HepG2 (cell line): ENCODE data around the gene MSMO1. TPM values are rescaled to one million over a fixed set of nuclear protein-coding genes. Genes with fewer than 3 reads are reported as not detected.

ENCODE experiments used
- ATF7 ChIP-seq, 2 experiments: fragments of 450-650 bp in 1 of 2; sonication (generic) in 1 of 2; formaldehyde crosslinking in 1 of 2; IDR thresholded peaks; 2 replicates each; pipeline versions ENCODE4 v1.4.0 to v1.6.1; 2016 to 2020; ENCODE audit warnings: antibody characterized with exemption in 1 of 2, mild to moderate bottlenecking in 1 of 2, missing genetic modification reagents in 1 of 2
- CBX2 ChIP-seq, 2 experiments: fragments of 200-600 bp in 1 of 2; sonication (generic); formaldehyde crosslinking in 1 of 2; IDR thresholded peaks; 2 replicates each; pipeline versions ENCODE4 v1.7.0 to v1.8.1; 2018 to 2022; ENCODE audit warnings: low read depth in 2 of 2, low read length in 1 of 2, mild to moderate bottlenecking in 1 of 2, missing genetic modification reagents in 1 of 2
- DNMT3B ChIP-seq: conservative IDR thresholded peaks from 2 replicates; pipeline ENCODE4 v1.6.1; 2016; ENCODE audit warnings: missing biosample characterization, control low read depth
- FOXK1 ChIP-seq: sonication (generic); formaldehyde crosslinking; IDR thresholded peaks from 2 replicates; pipeline ENCODE4 v1.4.0; 2020; ENCODE audit warnings: low read depth, missing genetic modification reagents, borderline replicate concordance
- GABPB1 ChIP-seq: IDR thresholded peaks from 2 replicates; pipeline ENCODE4 v1.6.1; 2016; ENCODE audit warnings: mild to moderate bottlenecking, missing genetic modification reagents, moderate library complexity, missing compliant biosample characterization
- GLI4 ChIP-seq: sonication (generic); formaldehyde crosslinking; IDR thresholded peaks from 2 replicates; pipeline ENCODE4 v1.5.1; 2020; ENCODE audit warnings: missing genetic modification reagents, mild to moderate bottlenecking, moderate library complexity, borderline replicate concordance
- MIXL1 ChIP-seq: IDR thresholded peaks from 2 replicates; pipeline ENCODE4 v1.6.1; 2016
- PCBP1 ChIP-seq: fragments of 200-400 bp; formaldehyde crosslinking; IDR thresholded peaks from 2 replicates; pipeline ENCODE4 v1.6.1; 2017; ENCODE audit warnings: mild to moderate bottlenecking, low read depth, low read length, borderline replicate concordance
- PPARG ChIP-seq: conservative IDR thresholded peaks from 2 replicates; pipeline ENCODE4 v1.6.1; 2016; ENCODE audit warnings: missing biosample characterization, missing genetic modification reagents
- RARG ChIP-seq: sonication (generic); formaldehyde crosslinking; IDR thresholded peaks from 2 replicates; pipeline ENCODE4 v1.4.0; 2020; ENCODE audit warnings: low read depth, mild to moderate bottlenecking, missing genetic modification reagents
- SOX13 ChIP-seq, 3 experiments: fragments of 450-650 bp in 1 of 3; sonication (generic) in 1 of 3; formaldehyde crosslinking in 1 of 3; IDR thresholded peaks in 2 of 3; conservative IDR thresholded peaks in 1 of 3; 2 replicates each; pipeline versions ENCODE4 v1.5.0 to v1.6.1; 2016 to 2020; ENCODE audit warnings: antibody characterized with exemption in 1 of 3, mild to moderate bottlenecking in 1 of 3, missing compliant biosample characterization in 1 of 3, missing genetic modification reagents in 1 of 3, moderate library complexity in 1 of 3
- TBX3 ChIP-seq: fragments of 450-650 bp; IDR thresholded peaks from 2 replicates; pipeline ENCODE4 v1.6.1; 2017; ENCODE audit warnings: antibody characterized with exemption, mild to moderate bottlenecking, inconsistent platforms, borderline replicate concordance
- YEATS2 ChIP-seq: sonication (generic); formaldehyde crosslinking; IDR thresholded peaks from 2 replicates; pipeline ENCODE4 v1.4.0; 2020; ENCODE audit warnings: missing genetic modification reagents, borderline replicate concordance
- ZMYM2 ChIP-seq: sonication (generic); formaldehyde crosslinking; IDR thresholded peaks from 2 replicates; pipeline ENCODE4 v1.8.0; 2022; ENCODE audit warnings: mild to moderate bottlenecking, missing genetic modification reagents
- ZNF12 ChIP-seq: sonication (generic); formaldehyde crosslinking; IDR thresholded peaks from 2 replicates; pipeline ENCODE4 v1.5.0; 2020; ENCODE audit warnings: missing genetic modification reagents
- ZNF260 ChIP-seq: sonication (generic); formaldehyde crosslinking; IDR thresholded peaks from 2 replicates; pipeline ENCODE4 v1.4.0; 2020; ENCODE audit warnings: missing genetic modification reagents, low read depth, mild to moderate bottlenecking, borderline replicate concordance
- polyA plus RNA-seq, 8 experiments: library from polyadenylated mRNA; depleted of rRNA in 3 of 8; stranded (reverse) in 7 of 8; unstranded in 1 of 8; fragments of >200 nt; fragmentation: Illumina TruSeq in 4 of 8; extraction: Trizol in 4 of 8; gene quantifications; 2 replicates each; pipeline versions ENCODE4 v1.2.1 to v1.2.3, GENCODE V29; 2011 to 2016; ENCODE audit warnings: low read depth in 4 of 8, missing spikeins in 1 of 8, mixed read lengths in 1 of 8; ENCODE audit not compliant: insufficient read depth in 1 of 8
- total RNA-seq, 5 experiments: library from RNA; depleted of rRNA; stranded (reverse); fragments of >200 nt; fragmentation: Illumina TruSeq; extraction: Trizol; gene quantifications; 2 replicates each; pipeline ENCODE4 v1.2.3, GENCODE V29; 2016; ENCODE audit warnings: low read depth in 1 of 5
- TF ChIP-seq, protein P1 (sequence below): sonication (generic); formaldehyde crosslinking; IDR thresholded peaks from 2 replicates; pipeline ENCODE4 v1.5.1; 2020; ENCODE audit warnings: mild to moderate bottlenecking, missing genetic modification reagents, borderline replicate concordance
- TF ChIP-seq, protein P2 (sequence below): IDR thresholded peaks from 2 replicates; pipeline ENCODE4 v1.6.1; 2016; ENCODE audit warnings: missing genetic modification reagents, missing compliant biosample characterization
- TF ChIP-seq, protein P3 (sequence below): sonication (generic); formaldehyde crosslinking; IDR thresholded peaks from 2 replicates; pipeline ENCODE4 v1.5.1; 2020; ENCODE audit warnings: mild to moderate bottlenecking, missing genetic modification reagents, moderate library complexity

MSMO1 gene
- total and polyA plus RNA-seq, 2 of the 13 experiments (the other 11 are each of a cell fraction or from before 2014, with no cell fraction given) = 98.1 to 216 TPM

DNA sequence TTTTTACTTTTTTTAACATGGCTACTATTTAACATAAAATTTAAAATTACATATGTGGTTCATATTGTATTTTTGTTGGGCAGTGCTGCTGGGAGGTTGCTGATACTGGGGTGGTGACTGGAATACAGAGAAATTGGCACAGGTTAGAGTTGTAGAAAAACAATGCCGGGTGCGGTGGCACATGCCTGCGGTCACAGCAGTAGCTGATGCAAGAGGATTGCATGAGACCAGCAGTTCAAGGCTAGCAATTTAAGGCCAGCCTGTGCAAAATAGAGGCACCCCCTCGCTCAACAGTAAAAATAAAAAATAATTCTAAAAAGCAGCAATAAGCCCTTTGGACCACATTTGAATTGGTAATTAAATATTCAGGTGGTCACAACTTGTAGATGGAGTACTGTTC lies 39.6 kb downstream of the MSMO1 start (continued):
- no peak for TF ChIP-seq ATF7 (IDR thresholded peaks at IDR 0.05)
- TF ChIP-seq ATF7 (CRISPR knock-in tag; IDR thresholded peaks at IDR 0.05) = peak; percentile 45; the same call in 1 of the 2 replicates
- TF ChIP-seq PPARG (CRISPR knock-in tag) = 0 out of 2 replicates have a peak, but pooled peaks have one; percentile 17
- TF ChIP-seq PCBP1 = no peak
- peak; percentile 26; the same call in 1 of the 2 replicates for TF ChIP-seq GABPB1 (CRISPR knock-in tag)
- no peak for TF ChIP-seq ZNF260
- TF ChIP-seq FOXK1 (CRISPR knock-in tag) = peak; percentile 72; the same call in 1 of the 2 replicates
- TF ChIP-seq, protein P1, sequence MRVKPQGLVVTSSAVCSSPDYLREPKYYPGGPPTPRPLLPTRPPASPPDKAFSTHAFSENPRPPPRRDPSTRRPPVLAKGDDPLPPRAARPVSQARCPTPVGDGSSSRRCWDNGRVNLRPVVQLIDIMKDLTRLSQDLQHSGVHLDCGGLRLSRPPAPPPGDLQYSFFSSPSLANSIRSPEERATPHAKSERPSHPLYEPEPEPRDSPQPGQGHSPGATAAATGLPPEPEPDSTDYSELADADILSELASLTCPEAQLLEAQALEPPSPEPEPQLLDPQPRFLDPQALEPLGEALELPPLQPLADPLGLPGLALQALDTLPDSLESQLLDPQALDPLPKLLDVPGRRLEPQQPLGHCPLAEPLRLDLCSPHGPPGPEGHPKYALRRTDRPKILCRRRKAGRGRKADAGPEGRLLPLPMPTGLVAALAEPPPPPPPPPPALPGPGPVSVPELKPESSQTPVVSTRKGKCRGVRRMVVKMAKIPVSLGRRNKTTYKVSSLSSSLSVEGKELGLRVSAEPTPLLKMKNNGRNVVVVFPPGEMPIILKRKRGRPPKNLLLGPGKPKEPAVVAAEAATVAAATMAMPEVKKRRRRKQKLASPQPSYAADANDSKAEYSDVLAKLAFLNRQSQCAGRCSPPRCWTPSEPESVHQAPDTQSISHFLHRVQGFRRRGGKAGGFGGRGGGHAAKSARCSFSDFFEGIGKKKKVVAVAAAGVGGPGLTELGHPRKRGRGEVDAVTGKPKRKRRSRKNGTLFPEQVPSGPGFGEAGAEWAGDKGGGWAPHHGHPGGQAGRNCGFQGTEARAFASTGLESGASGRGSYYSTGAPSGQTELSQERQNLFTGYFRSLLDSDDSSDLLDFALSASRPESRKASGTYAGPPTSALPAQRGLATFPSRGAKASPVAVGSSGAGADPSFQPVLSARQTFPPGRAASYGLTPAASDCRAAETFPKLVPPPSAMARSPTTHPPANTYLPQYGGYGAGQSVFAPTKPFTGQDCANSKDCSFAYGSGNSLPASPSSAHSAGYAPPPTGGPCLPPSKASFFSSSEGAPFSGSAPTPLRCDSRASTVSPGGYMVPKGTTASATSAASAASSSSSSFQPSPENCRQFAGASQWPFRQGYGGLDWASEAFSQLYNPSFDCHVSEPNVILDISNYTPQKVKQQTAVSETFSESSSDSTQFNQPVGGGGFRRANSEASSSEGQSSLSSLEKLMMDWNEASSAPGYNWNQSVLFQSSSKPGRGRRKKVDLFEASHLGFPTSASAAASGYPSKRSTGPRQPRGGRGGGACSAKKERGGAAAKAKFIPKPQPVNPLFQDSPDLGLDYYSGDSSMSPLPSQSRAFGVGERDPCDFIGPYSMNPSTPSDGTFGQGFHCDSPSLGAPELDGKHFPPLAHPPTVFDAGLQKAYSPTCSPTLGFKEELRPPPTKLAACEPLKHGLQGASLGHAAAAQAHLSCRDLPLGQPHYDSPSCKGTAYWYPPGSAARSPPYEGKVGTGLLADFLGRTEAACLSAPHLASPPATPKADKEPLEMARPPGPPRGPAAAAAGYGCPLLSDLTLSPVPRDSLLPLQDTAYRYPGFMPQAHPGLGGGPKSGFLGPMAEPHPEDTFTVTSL (CRISPR knock-in tag) = peak; percentile 85
- TF ChIP-seq RARG (CRISPR knock-in tag) = no peak
- 0 out of 2 replicates have a peak, but pooled peaks have one; percentile 59 for TF ChIP-seq ZNF12 (CRISPR knock-in tag)
- TF ChIP-seq MIXL1 = peak; percentile 42; the same call in 1 of the 2 replicates
- no peak for TF ChIP-seq GLI4 (CRISPR knock-in tag)
- TF ChIP-seq TBX3 = no peak
- TF ChIP-seq SOX13 (IDR thresholded peaks at IDR 0.05) = peak; percentile 88
- peak in 1 of 2 experiments; percentile 96; a peak in 2 of 4 replicates for TF ChIP-seq SOX13 (CRISPR knock-in tag; conservative IDR thresholded peaks at IDR 0.05 in 1 of 2, IDR thresholded peaks at IDR 0.05 in 1 of 2)
- no peak for TF ChIP-seq DNMT3B (CRISPR knock-in tag)
- TF ChIP-seq, protein P2, sequence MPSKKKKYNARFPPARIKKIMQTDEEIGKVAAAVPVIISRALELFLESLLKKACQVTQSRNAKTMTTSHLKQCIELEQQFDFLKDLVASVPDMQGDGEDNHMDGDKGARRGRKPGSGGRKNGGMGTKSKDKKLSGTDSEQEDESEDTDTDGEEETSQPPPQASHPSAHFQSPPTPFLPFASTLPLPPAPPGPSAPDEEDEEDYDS (CRISPR knock-in tag) = no peak
- TF ChIP-seq CBX2 (IDR thresholded peaks at IDR 0.05; ENCODE audit: low read depth, low read length) = no peak
- no peak for TF ChIP-seq CBX2 (CRISPR knock-in tag; IDR thresholded peaks at IDR 0.05; ENCODE audit: low read depth)
- TF ChIP-seq, protein P3, sequence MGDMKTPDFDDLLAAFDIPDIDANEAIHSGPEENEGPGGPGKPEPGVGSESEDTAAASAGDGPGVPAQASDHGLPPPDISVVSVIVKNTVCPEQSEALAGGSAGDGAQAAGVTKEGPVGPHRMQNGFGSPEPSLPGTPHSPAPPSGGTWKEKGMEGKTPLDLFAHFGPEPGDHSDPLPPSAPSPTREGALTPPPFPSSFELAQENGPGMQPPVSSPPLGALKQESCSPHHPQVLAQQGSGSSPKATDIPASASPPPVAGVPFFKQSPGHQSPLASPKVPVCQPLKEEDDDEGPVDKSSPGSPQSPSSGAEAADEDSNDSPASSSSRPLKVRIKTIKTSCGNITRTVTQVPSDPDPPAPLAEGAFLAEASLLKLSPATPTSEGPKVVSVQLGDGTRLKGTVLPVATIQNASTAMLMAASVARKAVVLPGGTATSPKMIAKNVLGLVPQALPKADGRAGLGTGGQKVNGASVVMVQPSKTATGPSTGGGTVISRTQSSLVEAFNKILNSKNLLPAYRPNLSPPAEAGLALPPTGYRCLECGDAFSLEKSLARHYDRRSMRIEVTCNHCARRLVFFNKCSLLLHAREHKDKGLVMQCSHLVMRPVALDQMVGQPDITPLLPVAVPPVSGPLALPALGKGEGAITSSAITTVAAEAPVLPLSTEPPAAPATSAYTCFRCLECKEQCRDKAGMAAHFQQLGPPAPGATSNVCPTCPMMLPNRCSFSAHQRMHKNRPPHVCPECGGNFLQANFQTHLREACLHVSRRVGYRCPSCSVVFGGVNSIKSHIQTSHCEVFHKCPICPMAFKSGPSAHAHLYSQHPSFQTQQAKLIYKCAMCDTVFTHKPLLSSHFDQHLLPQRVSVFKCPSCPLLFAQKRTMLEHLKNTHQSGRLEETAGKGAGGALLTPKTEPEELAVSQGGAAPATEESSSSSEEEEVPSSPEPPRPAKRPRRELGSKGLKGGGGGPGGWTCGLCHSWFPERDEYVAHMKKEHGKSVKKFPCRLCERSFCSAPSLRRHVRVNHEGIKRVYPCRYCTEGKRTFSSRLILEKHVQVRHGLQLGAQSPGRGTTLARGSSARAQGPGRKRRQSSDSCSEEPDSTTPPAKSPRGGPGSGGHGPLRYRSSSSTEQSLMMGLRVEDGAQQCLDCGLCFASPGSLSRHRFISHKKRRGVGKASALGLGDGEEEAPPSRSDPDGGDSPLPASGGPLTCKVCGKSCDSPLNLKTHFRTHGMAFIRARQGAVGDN = peak; percentile 32; the same call in 1 of the 2 replicates
- no peak for TF ChIP-seq ZMYM2 (CRISPR knock-in tag)
- TF ChIP-seq YEATS2 (CRISPR knock-in tag) = no peak
